Measurements from ENCODE around the gene C19orf85.

C19orf85 gene

DNA sequence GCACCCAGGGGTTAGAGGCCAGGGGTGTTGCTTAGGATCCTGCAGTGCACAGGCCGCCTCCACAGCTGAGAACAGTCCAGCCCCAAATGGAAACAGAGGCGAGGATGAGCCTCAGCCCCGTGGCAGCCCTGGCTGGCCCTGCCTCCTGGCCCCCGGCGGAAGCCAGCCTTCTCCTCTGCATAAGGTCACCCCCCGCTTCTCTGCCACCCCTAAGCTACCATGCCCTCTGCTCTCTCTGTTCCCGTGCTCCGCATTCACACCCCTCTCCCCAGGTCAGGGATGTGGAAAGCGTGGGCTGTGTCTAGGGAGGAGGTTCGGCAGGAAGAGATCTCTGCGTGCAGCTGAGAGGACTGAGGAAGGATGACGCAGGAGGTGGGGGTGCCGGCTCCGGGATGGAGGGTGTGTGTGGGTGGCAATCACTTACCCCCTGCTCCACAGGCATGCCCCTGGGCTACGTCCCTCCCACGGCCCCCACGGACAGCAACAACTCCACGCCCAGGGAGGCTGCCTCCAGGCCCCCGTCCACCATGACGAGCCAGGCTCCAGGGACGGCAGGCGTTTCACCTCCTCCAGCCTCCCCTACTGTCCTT is 29.7 kb upstream of the C19orf85 start:
- in situ Hi-C loops (cut with HindIII; ENCODE audit: low pct_unique_long_range_greater_than_20kb, low sequenced_read_pairs): no loop called here
- DNase-seq (ENCODE audit: low read depth in 1 of 2, low spot score in 1 of 2): no peak
- TF ChIP-seq JUND (IDR thresholded peaks at IDR 0.05; ENCODE audit: low read depth): no peak

DNA sequence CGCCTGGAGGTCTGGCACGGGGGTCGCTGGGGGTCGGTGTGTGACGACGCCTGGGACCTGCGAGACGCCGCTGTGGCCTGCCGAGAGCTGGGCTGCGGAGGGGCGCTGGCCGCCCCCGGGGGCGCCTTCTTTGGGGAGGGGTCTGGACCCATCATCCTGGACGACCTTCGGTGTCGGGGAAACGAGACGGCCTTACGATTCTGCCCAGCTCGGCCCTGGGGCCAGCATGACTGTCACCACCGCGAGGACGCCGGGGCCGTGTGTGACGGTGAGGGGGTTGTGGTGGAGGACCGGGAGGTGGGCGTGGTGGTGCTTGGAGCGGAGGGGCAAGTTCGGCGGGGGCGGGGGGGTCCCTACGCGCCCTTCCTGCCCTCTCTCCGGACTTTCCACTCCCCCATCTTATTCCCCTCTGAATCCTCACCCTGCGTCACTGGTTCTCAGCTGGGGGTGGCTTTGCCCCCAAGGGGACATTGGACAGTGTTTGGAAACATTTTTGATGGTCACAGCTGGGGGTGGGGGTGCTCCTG is 29.2 kb upstream of the C19orf85 start:
- no peak for DNase-seq (ENCODE audit: low read depth in 1 of 2, low spot score in 1 of 2)
- TF ChIP-seq JUND (IDR thresholded peaks at IDR 0.05; ENCODE audit: low read depth): no peak
- in situ Hi-C loops (cut with HindIII; ENCODE audit: low pct_unique_long_range_greater_than_20kb, low sequenced_read_pairs): no loop called here

DNA sequence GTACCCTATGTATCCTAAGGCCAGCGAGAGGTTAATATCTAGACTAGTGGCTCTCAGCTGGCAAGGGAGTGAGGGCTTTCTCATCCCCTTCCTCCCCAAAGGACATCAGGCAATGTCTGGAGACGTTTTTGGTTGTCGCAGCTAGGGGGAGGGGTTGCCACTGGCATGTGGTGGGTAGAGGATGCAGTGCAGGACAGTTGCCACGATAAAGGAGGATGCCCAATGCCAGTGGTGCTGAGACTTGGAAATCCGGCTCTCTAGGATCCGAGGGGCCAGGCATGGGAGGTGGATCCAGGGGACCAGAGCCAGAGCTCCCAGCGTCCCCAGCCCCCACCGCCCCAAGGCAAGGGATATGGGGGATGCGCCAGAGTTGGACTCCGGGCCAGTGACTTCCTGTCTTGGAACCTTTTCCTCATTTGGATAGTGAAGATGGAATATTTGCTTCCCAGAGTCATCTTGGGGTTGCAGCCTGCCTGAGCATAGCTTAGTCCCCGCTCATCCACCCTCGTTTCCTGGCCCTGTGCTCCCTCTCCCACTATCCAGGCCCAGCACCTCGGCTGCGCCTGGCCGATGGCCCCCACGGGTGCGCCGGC is 28.6 kb upstream of the C19orf85 start:
- DNase-seq (ENCODE audit: low read depth in 1 of 2, low spot score in 1 of 2): no peak
- in situ Hi-C loops (cut with HindIII; ENCODE audit: low pct_unique_long_range_greater_than_20kb, low sequenced_read_pairs): no loop called here
- no peak for TF ChIP-seq JUND (IDR thresholded peaks at IDR 0.05; ENCODE audit: low read depth)

DNA sequence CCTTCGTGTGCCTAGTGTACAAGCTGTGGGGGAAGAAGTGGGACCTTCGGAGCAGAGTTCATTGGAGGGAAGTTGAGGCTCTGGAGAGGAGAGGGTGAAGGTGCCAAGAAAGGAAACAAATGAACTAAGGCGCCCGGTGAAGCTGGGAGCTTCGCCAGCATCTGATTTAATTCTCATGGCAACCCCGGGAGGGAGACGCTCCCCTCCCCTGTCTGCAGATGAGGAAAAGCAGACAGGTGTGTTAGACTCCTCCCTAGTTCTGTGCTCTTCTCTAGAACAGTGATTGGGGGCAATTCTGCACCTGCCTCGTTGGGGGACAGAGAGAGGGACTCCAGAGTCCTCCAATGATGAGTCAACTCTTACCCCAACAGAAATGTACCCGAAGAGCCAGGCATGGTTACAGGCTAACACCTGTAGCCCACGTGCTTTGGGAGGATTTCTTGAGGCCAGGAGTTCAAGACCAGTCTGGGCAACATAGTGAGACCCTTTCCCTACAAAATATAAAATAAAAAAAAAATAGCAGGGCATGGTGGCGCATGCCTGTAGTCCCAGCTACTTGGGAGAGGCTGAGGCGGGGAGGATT is 27.9 kb upstream of the C19orf85 start:
- TF ChIP-seq JUND (IDR thresholded peaks at IDR 0.05; ENCODE audit: low read depth): no peak
- in situ Hi-C loops (cut with HindIII; ENCODE audit: low pct_unique_long_range_greater_than_20kb, low sequenced_read_pairs): no loop called here
- peak in 1 of 2 experiments; percentile 30 for DNase-seq (ENCODE audit: low read depth in 1 of 2, low spot score in 1 of 2)

DNA sequence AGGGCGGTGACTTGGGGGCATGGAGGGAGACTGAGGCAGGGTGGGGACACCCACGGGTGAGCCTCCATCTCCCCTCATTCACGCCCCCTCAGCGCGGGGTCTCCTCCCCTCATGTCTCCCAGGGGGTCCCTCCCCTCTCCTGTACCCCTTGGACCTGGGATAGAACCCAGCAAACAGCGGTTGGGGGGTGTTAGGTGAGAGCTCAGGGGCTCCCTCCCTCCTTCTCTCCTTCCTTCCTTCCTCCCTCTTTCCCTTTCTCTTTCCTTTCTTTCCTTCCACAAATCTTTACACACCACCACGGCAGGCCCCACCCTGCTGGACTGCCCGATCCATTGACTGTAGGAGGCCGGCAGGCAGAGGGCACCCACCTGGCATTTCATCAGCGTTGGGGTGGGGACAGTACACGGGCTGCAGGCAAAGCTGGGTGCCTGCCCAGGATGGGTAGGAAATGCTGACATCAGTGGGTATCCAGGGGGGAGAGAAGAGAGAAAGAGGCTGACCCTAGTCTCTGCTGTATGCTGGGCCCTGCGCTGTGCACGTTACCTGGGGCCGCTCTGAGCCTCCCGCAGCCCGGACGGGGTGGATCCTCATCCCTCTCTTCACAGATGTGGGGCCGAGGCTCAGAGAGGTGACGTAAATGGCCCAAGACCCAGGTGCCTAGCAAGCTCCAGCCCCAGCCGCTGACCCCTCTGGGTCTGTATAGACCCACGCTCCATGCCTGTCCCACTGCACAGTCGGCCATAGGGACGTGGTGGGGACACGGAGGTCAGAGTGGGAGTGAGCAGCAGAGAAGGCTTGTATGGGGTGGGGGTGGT is 27.2 kb upstream of the C19orf85 start:
- TF ChIP-seq JUND (IDR thresholded peaks at IDR 0.05; ENCODE audit: low read depth): no peak

DNA sequence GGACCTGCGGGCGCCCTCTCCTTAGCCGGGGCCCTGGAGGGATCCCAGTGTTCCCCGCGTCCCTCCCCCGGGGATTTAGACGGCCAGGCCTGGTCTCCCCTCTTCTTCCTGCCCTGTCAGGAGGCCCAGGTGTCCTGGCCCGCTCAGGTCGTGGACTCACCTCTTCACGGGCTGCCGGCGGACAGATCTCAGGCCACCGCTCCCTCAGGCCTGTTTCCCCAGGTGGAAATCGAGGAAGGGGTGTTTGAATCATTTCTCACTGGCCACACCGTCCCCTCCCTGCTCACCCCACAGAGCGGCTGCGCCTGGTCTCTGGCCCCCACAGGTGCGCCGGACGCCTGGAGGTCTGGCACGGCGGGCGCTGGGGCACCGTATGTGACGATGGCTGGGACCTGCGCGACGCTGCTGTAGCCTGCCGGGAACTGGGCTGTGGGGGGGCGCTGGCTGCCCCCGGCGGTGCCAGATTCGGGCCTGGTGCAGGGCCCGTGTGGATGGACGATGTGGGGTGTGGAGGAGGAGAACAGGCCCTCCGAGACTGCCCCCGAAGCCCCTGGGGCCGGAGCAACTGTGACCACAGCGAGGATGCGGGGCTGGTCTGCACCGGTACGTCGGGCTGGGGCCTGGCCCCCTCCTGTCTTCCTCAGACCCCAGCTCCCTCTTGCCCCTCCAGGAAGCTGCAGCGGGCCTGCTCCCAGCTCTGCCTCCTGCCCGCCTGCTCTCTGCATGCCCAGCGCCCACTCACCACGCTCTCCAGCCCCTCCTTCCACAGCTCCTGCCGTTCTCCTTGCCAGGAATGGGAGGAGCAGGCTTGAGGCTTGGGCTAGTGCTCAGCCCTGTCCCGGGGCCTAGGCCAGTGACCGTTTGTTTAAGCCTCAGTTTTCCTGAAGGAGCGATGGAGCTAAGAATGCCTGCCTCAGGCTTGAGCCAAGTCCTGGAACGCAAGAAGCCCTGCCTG is 26.2 kb upstream of the C19orf85 start:
- in situ Hi-C loops (cut with HindIII; ENCODE audit: low pct_unique_long_range_greater_than_20kb, low sequenced_read_pairs): no loop called here
- no peak for DNase-seq (ENCODE audit: low read depth in 1 of 2, low spot score in 1 of 2)
- TF ChIP-seq JUND (IDR thresholded peaks at IDR 0.05; ENCODE audit: low read depth): no peak

More for the DNA sequence above, 27.2 kb upstream of the C19orf85 start:
- no peak for DNase-seq (ENCODE audit: low read depth in 1 of 2, low spot score in 1 of 2)
- in situ Hi-C loops (cut with HindIII; ENCODE audit: low pct_unique_long_range_greater_than_20kb, low sequenced_read_pairs): no loop called here

DNA sequence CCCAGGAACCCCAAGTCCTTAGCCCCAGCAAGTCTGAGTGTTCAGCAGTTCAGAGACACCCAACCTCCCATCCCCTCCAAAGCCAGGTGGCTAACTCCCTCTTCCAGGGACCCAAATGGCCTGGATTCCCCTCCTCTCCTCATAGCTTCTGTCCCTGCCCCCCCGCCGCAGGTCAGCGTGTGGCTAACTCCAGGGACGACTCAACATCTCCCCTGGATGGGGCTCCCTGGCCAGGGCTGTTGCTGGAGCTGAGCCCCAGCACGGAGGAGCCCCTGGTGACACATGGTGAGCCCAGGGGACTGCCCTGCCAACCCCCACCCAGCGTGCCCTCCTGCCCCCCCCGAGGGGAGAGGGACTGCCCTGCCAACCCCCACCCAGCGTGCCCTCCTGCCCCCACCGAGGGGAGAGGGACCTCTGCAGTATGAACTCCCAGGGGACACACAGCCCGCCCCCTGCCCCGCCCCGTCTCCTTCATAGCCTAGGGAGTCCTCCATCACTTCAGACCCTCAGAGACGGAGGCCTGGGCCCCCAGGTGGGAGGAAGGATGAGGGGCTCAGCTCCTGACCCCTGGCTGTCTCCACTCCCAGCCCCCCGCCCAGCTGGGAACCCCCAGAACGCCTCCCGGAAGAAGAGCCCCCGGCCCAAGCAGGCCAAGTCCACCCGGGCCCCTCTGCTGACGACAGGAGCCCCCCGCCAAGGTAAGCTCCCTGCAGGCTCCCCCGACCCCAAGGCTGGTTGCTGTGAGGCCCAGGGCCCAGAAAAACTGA is 25.3 kb upstream of the C19orf85 start:
- TF ChIP-seq JUND (IDR thresholded peaks at IDR 0.05; ENCODE audit: low read depth): no peak
- in situ Hi-C loops (cut with HindIII; ENCODE audit: low pct_unique_long_range_greater_than_20kb, low sequenced_read_pairs): no loop called here
- no peak for DNase-seq (ENCODE audit: low read depth in 1 of 2, low spot score in 1 of 2)

DNA sequence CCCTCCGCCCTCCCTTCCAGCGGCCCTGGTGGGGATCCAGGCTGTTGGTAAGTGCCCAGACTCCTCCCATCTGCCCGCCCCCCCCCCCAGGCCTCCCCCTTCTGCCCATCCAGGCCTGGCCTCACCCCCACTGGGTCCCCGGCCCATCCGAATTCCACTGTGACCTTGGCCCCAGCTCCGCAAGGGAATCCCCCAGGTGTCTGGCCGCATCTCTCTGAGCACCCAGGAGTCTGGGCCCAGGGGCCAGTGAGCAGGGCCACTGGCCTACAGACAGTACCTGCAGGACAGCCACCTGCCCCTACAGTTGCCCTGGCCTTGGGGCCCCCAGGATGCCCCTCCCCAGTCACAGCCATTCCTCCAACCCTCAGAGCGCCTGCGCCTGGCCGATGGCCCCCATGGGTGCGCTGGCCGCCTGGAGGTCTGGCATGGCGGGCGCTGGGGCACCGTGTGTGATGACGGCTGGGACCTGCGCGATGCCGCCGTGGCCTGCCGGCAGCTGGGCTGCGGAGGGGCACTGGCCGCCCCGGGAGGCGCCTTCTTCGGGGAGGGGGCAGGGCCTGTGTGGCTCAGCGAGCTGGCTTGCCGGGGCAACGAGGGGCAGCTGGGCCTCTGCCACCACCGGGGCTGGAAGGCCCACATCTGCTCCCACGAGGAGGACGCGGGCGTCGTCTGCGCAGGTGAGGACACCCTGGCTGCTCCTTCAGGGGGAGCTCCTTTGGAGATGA is 24.6 kb upstream of the C19orf85 start:
- TF ChIP-seq JUND (IDR thresholded peaks at IDR 0.05; ENCODE audit: low read depth): no peak
- in situ Hi-C loops (cut with HindIII; ENCODE audit: low pct_unique_long_range_greater_than_20kb, low sequenced_read_pairs): no loop called here
- no peak for DNase-seq (ENCODE audit: low read depth in 1 of 2, low spot score in 1 of 2)

DNA sequence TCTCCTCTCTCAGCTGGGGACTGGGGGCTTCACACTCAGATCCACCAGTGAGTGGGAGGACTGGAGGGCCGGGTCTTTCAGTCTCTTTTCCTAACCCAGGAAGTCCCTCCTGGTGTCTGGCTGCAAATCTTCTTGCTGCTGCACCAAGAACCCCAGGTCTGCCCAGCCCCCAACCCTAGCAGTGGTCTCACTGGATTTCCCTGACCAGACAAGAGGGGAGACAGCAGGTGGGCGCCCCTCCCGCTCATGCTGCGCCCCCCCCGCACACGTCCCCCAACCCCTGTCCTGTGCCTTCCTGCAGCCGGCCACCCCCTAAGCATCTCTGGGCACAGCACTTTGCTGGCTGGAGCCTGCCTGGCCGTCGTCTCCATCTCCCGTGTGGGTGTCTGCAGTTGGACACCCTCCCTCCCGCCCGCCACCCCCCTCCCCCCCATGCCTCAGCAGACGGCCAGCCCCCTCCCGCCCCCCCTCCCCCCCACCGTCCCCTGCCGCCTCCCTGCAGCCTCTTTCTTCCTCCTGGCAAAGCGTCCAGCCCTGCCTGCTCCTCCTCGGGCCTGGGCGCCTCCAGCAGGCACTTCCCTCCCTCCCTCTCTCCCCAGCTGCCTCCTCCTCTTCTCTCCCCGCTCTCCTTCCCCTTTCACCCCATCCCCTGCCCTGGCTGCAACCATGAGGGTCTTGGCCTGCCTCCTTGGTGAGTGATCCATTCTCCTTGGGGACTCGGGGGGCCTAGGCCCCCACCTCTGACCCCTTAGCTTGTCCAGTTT is 23.6 kb upstream of the C19orf85 start, which contains the start of gene SSC5D:
Gene SSC5D (plus strand): TSS at position 513 of the 764 bp plus-strand sequence. CDS start 154 bp downstream, at position 667.
- no peak for TF ChIP-seq JUND (IDR thresholded peaks at IDR 0.05; ENCODE audit: low read depth)
- DNase-seq (ENCODE audit: low read depth in 1 of 2, low spot score in 1 of 2): no peak
- in situ Hi-C loops (cut with HindIII; ENCODE audit: low pct_unique_long_range_greater_than_20kb, low sequenced_read_pairs): no loop called here
